Medulla oblongata (tissue), 1 donor: ENCODE measurements around the gene SLC23A2.
"Not testable (repeated sequence)": the region's sequence is repeated elsewhere in the genome, so short reads cannot be mapped to it uniquely, and the experiment has no call there.

Experiments used
- DNase-seq: peaks from one replicate; pipeline ENCODE4 v3.0.0-alpha.2; 2015; ENCODE audit errors: extremely low spot score

Gene SLC23A2

DNA sequence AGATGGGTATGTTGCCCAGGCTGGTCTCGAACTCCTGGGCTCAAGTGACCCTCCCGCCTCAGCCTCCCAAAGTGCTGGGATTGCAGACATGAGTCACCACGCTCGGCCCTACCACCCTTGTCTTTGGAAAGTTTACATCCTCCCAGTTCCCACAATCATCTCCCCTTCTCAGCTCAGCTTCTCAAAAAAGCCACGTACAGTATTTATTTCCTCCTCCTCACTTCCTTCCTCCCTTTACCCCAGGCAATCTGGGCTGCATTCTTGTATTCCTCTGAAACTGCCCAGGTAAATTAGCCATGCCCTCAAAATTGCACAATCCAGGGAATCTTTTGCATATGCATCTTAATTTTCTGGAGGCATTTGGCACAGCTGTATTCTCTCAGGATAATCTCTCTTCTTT lies 7.4 kb upstream of the SLC23A2 start:
- peak; percentile 57 for DNase-seq

- DNase-seq = no peak
Observed at GRCh38 chr20:5005326-5005725, 4.0 kb upstream of the SLC23A2 start.

DNA sequence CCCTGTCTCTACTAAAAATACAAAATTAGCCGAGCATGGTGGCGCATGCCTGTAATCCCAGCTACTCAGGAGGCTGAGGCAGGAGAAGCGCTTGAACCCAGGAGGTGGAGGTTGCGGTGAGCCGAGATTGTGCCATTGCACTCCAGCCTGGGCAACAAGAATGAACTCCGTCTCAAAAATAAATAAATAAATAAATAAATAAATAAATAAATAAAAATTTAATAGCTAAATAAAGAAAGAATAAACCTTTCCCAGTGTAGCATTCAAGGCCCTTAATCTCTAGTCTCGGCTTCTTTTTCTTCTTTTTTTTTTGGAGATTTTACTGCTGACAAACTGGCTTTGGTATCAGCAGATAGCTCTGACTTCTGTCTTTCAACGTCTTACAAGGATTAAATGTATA lies 3.5 kb upstream of the SLC23A2 start:
- not testable (repeated sequence) for DNase-seq

- DNase-seq = no peak
Observed at GRCh38 chr20:5003626-5004025, 2.3 kb upstream of the SLC23A2 start.

GRCh38 chr20:5002077-5002413 lies 735 bp upstream of the SLC23A2 start:
- no peak for DNase-seq

DNA sequence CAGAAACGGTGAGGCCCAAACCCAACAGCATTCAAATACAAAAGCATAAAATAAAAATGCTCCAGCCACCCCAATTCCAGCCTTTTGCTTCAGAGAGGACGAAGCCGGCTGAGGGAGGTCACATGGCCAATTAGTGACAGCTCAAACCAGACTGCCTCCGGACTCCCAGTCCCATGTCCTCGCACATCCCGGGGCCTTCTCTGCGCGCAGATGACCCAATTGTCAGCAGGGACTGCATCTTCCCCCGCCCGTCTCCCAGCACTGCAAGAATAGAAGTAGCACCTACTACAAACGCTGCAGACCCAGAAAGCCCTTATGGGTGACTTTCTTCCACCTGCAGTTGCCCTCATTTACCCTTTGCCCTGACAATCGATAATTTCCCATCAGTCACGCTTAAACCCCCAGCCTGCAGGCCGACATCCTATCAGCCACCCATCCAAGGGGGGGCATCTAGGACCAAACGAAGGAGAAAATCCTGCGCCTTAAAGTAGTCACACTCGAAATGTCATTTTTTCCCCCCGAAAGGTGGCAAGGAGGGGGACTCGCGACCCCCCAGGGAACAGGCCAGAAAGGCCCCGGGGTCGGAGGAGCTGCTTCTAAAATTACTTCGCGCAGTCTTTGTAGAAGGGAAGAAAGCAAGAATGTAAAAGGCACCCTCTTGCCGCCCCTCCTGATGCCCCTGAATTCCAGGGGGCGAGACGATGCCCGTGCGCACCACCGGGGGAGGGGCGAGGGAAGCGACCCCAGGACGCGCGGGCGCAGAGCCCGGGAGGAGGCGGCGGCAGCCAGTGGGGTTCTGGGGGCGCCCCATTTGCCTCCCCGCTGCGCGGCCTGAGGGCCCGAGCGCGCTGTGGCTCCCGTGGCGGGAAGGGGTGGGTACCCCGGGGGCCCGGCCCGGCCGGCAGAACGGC lies 792 bp downstream of the SLC23A2 start:
- peak; percentile 90 for DNase-seq

- DNase-seq = no peak
Observed at GRCh38 chr20:4999788-5000187, 1.5 kb downstream of the SLC23A2 start.

GRCh38 chr20:4998160-4998651 lies 3.1 kb downstream of the SLC23A2 start:
- no peak for DNase-seq

DNA sequence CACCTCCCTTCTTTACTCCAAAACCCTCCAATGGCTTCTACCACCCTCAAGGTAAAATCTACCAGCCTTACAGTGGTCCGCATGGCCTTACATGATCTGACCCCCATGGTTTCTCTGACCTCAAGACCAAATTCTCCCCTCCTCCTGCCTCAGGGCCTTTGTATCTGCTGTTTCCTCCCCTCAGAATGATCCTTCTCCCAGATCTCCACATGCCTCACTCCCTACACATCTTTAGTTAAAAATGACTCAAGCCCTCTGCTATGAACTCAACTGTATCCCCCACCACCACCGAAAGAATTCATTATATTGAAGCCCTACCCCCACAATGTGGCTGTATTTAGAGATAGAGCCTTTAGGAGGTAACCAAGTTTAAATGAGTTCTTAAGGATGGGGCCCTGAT lies 4.1 kb downstream of the SLC23A2 start:
- DNase-seq = no peak

GRCh38 chr20:4989570-4989969 lies 11.7 kb downstream of the SLC23A2 start:
- DNase-seq = no peak

GRCh38 chr20:4987130-4987529 lies 14.2 kb downstream of the SLC23A2 start:
- DNase-seq = no peak

GRCh38 chr20:4985658-4986057 lies 15.7 kb downstream of the SLC23A2 start:
- no peak for DNase-seq

DNA sequence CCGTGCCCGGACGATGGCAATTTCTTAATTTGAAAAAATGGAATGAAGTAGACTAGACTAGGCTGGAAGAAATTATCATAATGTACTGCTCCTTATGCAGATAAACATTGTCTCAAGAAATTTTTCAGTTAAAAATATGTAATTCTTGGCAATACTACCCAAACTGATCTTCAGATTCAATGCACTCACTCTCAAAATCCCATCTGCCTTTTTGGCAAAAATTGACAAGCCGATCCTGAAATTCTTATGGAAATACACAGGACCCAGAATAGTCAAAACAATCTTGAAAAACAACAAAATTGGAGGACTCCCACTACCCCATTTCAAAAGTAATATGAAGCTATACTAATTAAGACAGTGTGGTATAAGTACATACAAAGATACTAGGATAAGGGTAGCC lies 19.0 kb downstream of the SLC23A2 start:
- no peak for DNase-seq

DNA sequence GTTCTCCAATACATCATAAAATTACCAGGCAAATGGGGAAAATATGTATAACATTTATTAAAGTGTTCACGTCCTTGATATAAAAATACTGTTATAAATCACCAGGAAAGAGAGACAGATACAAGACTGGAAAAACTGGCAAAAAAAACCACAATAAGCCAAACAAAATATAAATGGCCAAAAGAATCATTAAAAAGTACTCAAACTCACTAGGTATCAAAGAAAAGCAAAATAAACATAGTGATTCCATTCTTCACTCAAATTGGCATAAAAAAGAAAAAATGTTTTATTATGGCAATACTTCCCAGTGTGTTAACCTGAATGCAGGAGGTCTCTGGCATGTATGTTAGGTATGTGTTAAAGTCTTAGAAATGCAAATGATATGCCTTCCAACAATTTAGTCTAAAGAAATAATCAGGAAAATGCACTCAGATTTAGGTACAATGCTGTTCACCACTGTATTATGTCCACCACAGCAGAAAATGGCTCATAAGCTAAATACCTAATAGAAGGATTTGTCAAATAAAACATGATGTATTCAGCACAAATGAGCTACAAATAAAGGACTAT lies 21.4 kb downstream of the SLC23A2 start:
- DNase-seq = no peak

DNA sequence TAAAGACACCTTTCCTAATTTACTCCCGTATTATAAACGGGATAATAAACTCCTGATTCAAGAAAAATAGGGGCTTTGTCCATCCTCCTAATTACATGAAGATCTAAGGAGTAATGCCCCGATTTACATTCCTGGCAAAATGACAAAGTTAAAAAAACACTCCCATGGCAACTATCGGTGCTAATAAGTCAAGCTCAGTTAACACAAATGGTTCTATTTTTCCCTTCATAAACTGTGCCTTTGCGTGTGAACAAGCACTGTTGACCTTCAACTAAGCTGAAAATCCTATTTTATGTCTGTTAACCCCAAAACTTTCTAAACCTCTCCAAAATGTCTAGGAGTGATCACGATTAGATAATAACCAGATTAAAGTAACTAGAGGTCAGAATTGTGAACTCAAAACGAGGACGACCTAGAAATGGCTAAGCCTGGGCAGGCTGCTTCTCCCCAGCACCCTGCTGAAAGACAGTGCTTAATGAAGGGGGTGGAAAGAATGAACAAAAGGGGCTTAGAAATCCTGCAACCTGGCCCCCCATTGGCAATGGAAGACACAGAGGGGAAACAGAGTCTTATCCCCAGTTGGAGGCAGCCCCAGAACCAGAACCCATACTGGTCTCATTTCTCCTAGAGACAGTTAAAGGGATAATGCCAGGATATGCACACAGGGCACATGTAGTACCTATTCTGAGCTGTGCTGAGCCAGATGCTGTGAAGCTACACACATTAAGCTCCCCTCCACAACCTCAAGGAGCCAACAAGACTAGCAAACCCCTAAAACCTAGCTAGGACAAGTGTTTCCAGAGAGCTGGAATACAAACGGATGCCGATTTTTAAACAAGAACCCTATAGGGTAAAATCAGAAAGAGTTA lies 23.0 kb downstream of the SLC23A2 start:
- DNase-seq = no peak

DNA sequence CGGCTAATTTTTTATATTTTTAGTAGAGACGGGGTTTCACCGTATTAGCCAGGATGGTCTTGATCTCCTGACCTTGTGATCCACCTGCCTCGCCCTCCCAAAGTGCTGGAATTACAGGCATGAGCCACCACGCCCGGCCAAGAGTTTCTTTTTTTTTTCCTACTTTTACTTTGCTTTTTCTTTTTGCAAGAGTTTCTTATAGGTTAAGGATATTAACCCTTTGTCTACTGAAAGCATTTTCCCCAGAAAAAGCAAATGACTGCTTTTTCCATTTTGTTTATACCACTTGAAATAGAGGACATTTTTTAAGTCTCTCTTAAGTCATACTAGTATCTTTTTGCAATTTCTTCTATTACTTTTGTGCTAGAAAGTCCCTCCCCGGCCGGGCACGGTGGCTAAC lies 25.3 kb downstream of the SLC23A2 start:
- not testable (repeated sequence) for DNase-seq

GRCh38 chr20:4973330-4974097 lies 27.8 kb downstream of the SLC23A2 start:
- DNase-seq = peak; percentile 40

DNA sequence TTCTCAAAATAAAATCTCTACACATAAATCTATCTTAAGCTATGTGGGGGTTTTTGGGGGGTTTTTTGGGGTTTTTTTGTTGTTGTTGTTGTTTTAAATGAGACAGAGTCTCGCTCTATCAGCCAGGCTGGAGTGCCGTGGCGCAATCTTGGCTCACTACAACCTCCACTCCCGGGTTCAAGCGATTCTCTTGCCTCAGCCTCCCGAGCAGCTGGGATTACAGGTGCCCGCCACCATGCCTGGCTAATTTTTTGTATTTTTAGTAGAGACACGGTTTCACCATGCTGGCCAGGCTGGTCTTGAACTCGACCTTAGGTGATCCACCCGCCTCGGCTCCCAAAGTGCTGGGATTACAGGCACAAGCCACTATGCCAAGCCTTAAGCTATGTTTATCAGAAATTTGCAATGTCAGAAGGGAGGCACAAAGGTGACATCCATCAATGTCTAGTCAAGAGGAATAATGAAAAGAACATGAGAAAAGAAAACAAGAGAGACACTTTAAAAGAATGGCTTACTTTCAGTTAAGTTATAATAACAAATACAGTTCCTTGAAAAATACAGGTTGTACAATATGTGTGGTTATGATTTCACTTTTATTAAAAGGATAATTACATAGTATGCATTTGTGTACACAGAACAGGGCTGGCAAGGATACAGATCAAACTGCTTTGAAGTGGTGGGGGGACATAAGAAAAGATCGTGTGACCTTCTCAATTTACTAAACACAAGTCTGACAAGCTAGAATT lies 28.6 kb downstream of the SLC23A2 start:
- DNase-seq = no peak

DNA sequence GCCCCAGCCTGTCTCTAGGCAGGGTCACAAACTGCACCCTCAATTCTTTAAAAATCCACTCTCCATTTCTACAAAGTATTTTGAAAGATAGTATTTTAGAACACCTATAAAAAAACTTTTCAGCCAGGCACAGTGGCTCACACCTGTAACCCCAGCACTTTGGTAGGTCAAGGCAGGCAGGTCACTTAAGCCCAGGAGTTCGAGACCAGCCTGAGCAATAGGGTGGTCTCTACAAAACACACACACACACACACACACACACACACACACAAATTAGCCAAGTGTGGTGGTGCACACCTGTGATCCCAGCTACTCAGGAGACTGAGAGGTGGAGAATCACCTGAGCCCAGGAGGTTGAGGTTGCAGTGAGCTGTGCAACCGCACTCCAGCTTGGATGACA lies 30.2 kb downstream of the SLC23A2 start:
- no peak for DNase-seq

DNA sequence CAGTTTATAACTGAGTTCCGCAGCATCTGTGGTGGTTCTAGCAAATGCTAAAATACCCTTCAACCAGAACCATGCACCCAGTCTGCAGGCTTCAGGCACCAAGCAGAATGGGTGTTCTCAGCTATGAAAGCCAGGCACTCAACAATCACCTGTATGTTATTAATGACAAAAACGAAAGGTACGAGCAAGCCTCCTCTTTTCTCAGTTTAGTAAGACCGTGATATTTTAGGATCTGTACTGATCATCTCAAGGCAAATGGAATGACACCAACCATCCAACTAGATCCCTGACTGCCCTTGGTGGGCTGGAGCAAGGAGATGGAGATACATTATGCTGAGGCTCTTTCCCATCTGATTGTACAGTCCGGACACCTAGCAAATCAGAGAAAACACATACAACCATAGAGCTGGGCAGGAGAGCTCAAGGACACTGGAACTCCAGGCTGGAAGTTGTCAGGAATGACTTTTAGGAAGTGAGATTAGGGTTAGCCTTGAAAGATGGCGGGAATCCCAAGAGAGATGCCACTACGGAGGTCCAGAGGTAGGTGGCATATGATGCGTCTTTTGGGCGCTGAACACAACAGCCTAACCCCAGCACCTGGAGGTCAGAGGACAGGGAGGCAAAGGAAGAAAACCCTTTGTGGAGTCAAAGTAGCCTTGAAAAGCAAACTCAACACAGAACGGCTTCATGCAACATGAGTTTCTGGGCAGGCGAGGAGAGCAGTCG lies 33.4 kb downstream of the SLC23A2 start:
- no peak for DNase-seq
